H1 (cell line): ENCODE measurements around the gene CDCA4. TPM values are rescaled to one million over a fixed set of nuclear protein-coding genes. Genes with fewer than 3 reads are reported as not detected.

ENCODE experiments used
- CTCF ChIA-PET: fragments of 300-600 bp; sonication (Branson Sonifier 250); formaldehyde crosslinking; loops from one replicate; lab custom pipeline; 2021; ENCODE audit not compliant: partially characterized antibody; lab: Charles Lee
- POLR2A ChIA-PET: fragments of 300-600 bp; sonication (Branson Sonifier 250); formaldehyde crosslinking; loops from one replicate; lab custom pipeline; 2021; ENCODE audit warnings: inconsistent platforms; ENCODE audit not compliant: partially characterized antibody; lab: Charles Lee
- DNase-seq, 2 experiments: peaks; one replicate each; pipeline versions ENCODE4 v3.0.0 to v3.0.0-alpha.2; 2010 to 2022; ENCODE audit warnings: low spot score in 2 of 2, low read depth in 1 of 2, mixed read lengths in 1 of 2
- FAIRE-seq: peaks from 2 replicates; lab custom pipeline; 2011; peaks lifted over from hg19 to GRCh38; lab: Jason Lieb, UNC
- H2AFZ ChIP-seq: 2 replicates; pipeline ENCODE4 v1.8.1; 2012; ENCODE audit warnings: low read length, inconsistent platforms
- H2AK5ac ChIP-seq: 2 replicates; pipeline ENCODE4 v1.6.1; 2013; ENCODE audit warnings: low read depth, low read length
- H2BK120ac ChIP-seq: replicated peaks from 2 replicates; pipeline ENCODE3; 2013; ENCODE audit warnings: low read depth, low read length, inconsistent platforms
- H2BK12ac ChIP-seq: 2 replicates; pipeline ENCODE4 v1.6.1; 2013; ENCODE audit warnings: low read depth, low read length
- H2BK15ac ChIP-seq: 2 replicates; pipeline ENCODE4 v1.6.1; 2013; ENCODE audit warnings: low read length
- H2BK20ac ChIP-seq: 2 replicates; pipeline ENCODE4 v1.6.1; 2013; ENCODE audit warnings: low read length
- H2BK5ac ChIP-seq: 2 replicates; pipeline ENCODE4 v1.6.1; 2013; ENCODE audit warnings: low read depth, low read length
- H3K14ac ChIP-seq: 2 replicates; pipeline ENCODE4 v1.6.1; 2013; ENCODE audit warnings: inconsistent platforms; ENCODE audit not compliant: insufficient read length
- H3K18ac ChIP-seq: 2 replicates; pipeline ENCODE4 v1.6.1; 2013; ENCODE audit warnings: low read length; ENCODE audit errors: extremely low read depth
- H3K23ac ChIP-seq: 2 replicates; pipeline ENCODE4 v1.6.1; 2013; ENCODE audit warnings: inconsistent platforms; ENCODE audit not compliant: insufficient read length
- H3K23me2 ChIP-seq: 2 replicates; pipeline ENCODE4 v1.6.1; 2013; ENCODE audit warnings: low read depth, low read length
- H3K27ac ChIP-seq: 2 replicates; pipeline ENCODE4 v1.6.1; 2011; ENCODE audit warnings: low read depth, low read length, inconsistent platforms
- H3K27me3 ChIP-seq, 4 experiments: replicated peaks in 1 of 4; 1 replicate in 1 of 4; 2 replicates in 3 of 4; pipeline versions ENCODE4 v1.6.1 to v1.8.1; 2011 to 2013; ENCODE audit warnings: low read length in 3 of 4, mild to moderate bottlenecking in 3 of 4, inconsistent platforms in 2 of 4, mixed read lengths in 2 of 4, moderate library complexity in 1 of 4; ENCODE audit not compliant: control insufficient read depth in 3 of 4, insufficient read depth in 3 of 4; ENCODE audit errors: extremely low read depth in 1 of 4
- H3K36me3 ChIP-seq, 4 experiments: 2 replicates each; pipeline versions ENCODE4 v1.6.1 to v1.8.1; 2011 to 2013; ENCODE audit warnings: mild to moderate bottlenecking in 4 of 4, low read length in 3 of 4, moderate library complexity in 2 of 4, control low read depth in 1 of 4, inconsistent platforms in 1 of 4; ENCODE audit not compliant: insufficient read depth in 4 of 4, control insufficient read depth in 2 of 4
- H3K4ac ChIP-seq: replicated peaks from 2 replicates; pipeline ENCODE3; 2013; ENCODE audit warnings: low read length, low read depth, mixed read lengths, inconsistent platforms; ENCODE audit not compliant: insufficient read length
- H3K4me1 ChIP-seq, 4 experiments: replicated peaks in 1 of 4; 1 replicate in 1 of 4; 2 replicates in 3 of 4; pipeline versions ENCODE4 v1.6.1 to v1.8.1; 2011 to 2013; ENCODE audit warnings: low read length in 3 of 4, inconsistent platforms in 2 of 4, mixed read lengths in 1 of 4; ENCODE audit not compliant: insufficient read depth in 4 of 4, control insufficient read depth in 3 of 4
- H3K4me2 ChIP-seq, 2 experiments: 2 replicates each; pipeline versions ENCODE4 v1.6.1 to v1.8.1; 2011 to 2013; ENCODE audit warnings: low read depth in 2 of 2, low read length in 2 of 2, control low read depth in 1 of 2, inconsistent platforms in 1 of 2, mild to moderate bottlenecking in 1 of 2; ENCODE audit not compliant: insufficient read depth in 1 of 2
- H3K4me3 ChIP-seq, 4 experiments: fragments of 200-600, 300-600 bp in 1 of 4; sonication (generic), shearing (Covaris generic), sonication (Bioruptor Twin) in 1 of 4; 2 replicates each; pipeline versions ENCODE4 v1.5.1 to v1.8.1; 2011 to 2016; ENCODE audit warnings: low read length in 4 of 4, low read depth in 3 of 4, control low read depth in 2 of 4, inconsistent platforms in 2 of 4, mild to moderate bottlenecking in 2 of 4, mixed read lengths in 1 of 4, moderate library complexity in 1 of 4; ENCODE audit not compliant: insufficient read depth in 2 of 4; ENCODE audit errors: extremely low read depth in 1 of 4
- H3K56ac ChIP-seq: replicated peaks from 2 replicates; pipeline ENCODE3; 2013; ENCODE audit warnings: low read depth, mild to moderate bottlenecking, mixed read lengths, low read length, inconsistent platforms; ENCODE audit not compliant: insufficient read length
- H3K79me1 ChIP-seq: 2 replicates; pipeline ENCODE4 v1.6.1; 2013; ENCODE audit warnings: low read depth, low read length, control low read depth
- H3K79me2 ChIP-seq, 2 experiments: 2 replicates each; pipeline versions ENCODE4 v1.6.1 to v1.8.1; 2012 to 2013; ENCODE audit warnings: low read length in 2 of 2, mild to moderate bottlenecking in 2 of 2, inconsistent platforms in 1 of 2; ENCODE audit not compliant: insufficient read depth in 2 of 2, control insufficient read depth in 1 of 2
- H3K9ac ChIP-seq, 4 experiments: replicated peaks in 1 of 4; 1 replicate in 1 of 4; 2 replicates in 3 of 4; pipeline versions ENCODE4 v1.6.1 to v1.8.1; 2011 to 2013; ENCODE audit warnings: low read depth in 3 of 4, low read length in 3 of 4, control low read depth in 2 of 4, mild to moderate bottlenecking in 2 of 4, moderate library complexity in 2 of 4, inconsistent platforms in 1 of 4; ENCODE audit errors: extremely low read depth in 1 of 4
- H3K9me3 ChIP-seq, 2 experiments: 2 replicates each; pipeline versions ENCODE4 v1.6.1 to v1.8.1; 2012 to 2013; ENCODE audit warnings: mild to moderate bottlenecking in 2 of 2, moderate library complexity in 2 of 2, control low read depth in 1 of 2, inconsistent platforms in 1 of 2, low read depth in 1 of 2, low read length in 1 of 2, mixed read lengths in 1 of 2; ENCODE audit not compliant: insufficient read depth in 2 of 2
- H4K20me1 ChIP-seq, 2 experiments: replicated peaks in 1 of 2; 2 replicates each; pipeline versions ENCODE3 to v1.8.1; 2011 to 2013; ENCODE audit warnings: inconsistent platforms in 2 of 2, low read length in 2 of 2, mild to moderate bottlenecking in 1 of 2; ENCODE audit not compliant: insufficient read depth in 2 of 2, control insufficient read depth in 1 of 2
- H4K5ac ChIP-seq: 2 replicates; pipeline ENCODE4 v1.6.1; 2013; ENCODE audit warnings: low read length, low read depth, mixed read lengths, inconsistent platforms; ENCODE audit not compliant: insufficient read length
- H4K8ac ChIP-seq: 2 replicates; pipeline ENCODE4 v1.8.0; 2013; ENCODE audit warnings: mild to moderate bottlenecking, moderate library complexity, low read length, inconsistent platforms; ENCODE audit not compliant: insufficient read depth; ENCODE audit errors: extremely low read depth
- H4K91ac ChIP-seq: replicated peaks from 2 replicates; pipeline ENCODE3; 2013; ENCODE audit warnings: low read length, mixed read lengths, inconsistent platforms; ENCODE audit not compliant: insufficient read length
- JUND ChIP-seq: IDR thresholded peaks from 2 replicates; pipeline ENCODE4 v1.6.1; 2011; ENCODE audit warnings: mild to moderate bottlenecking, improper control_type of control experiment, low read length
- RFX5 ChIP-seq: IDR thresholded peaks from 2 replicates; pipeline ENCODE4 v1.6.1; 2011; ENCODE audit warnings: low read depth, low read length, improper control_type of control experiment, borderline replicate concordance
- RXRA ChIP-seq: IDR thresholded peaks from 2 replicates; pipeline ENCODE4 v1.6.1; 2011; ENCODE audit warnings: low read depth, mild to moderate bottlenecking, low read length, moderate library complexity; ENCODE audit not compliant: insufficient read depth
- SRF ChIP-seq: IDR thresholded peaks from 2 replicates; pipeline ENCODE4 v1.6.1; 2011; ENCODE audit warnings: mild to moderate bottlenecking, low read depth, low read length, moderate library complexity
- TAF7 ChIP-seq: optimal IDR thresholded peaks from 2 replicates; pipeline ENCODE3; 2011; ENCODE audit warnings: low read depth, mild to moderate bottlenecking, inconsistent platforms, low read length, moderate library complexity, borderline replicate concordance
- WGBS, 2 experiments: shearing (Covaris generic) in 1 of 2; methylation state at CpG; one replicate each; pipeline versions ENCODE4 v1.1.6 to v1.1.7; 2013 to 2015; ENCODE audit warnings: low lambda C conversion rate in 2 of 2, mixed read lengths in 2 of 2, inconsistent platforms in 1 of 2, low coverage in 1 of 2, missing lambda C conversion rate in 1 of 2; ENCODE audit not compliant: insufficient replicate concordance in 2 of 2, insufficient coverage in 1 of 2, insufficient read length in 1 of 2; ENCODE audit errors: extremely low coverage in 1 of 2, missing lambda C conversion rate in 1 of 2; 5-methylcytosine and 5-hydroxymethylcytosine counted together
- polyA plus RNA-seq, 7 experiments: library from polyadenylated mRNA; depleted of rRNA in 3 of 7; stranded (reverse) in 5 of 7; unstranded in 2 of 7; fragments of >200 nt in 5 of 7; fragments of 200-250 nt in 2 of 7; gene quantifications; 1 replicate in 5 of 7; 2 replicates in 1 of 7; 4 replicates in 1 of 7; pipeline versions ENCODE4 v1.2.1 to v1.2.3, GENCODE V29; 2011 to 2013; ENCODE audit warnings: missing spikeins in 2 of 7, mixed read lengths in 2 of 7
- total RNA-seq: library from RNA; stranded (reverse); fragmentation: NEBNext Ultra II Directional; extraction: Animal tissue kit (Norgen Biotek cat#: 25700); gene quantifications from 2 replicates; pipeline ENCODE4 v1.2.1, GENCODE V29; 2021
- TF ChIP-seq, protein P1 (sequence below): IDR thresholded peaks from 2 replicates; pipeline ENCODE4 v1.6.1; 2012; ENCODE audit warnings: inconsistent platforms

Gene CDCA4
- total and polyA plus RNA-seq, 2 of the 8 experiments (the other 6 are each of a cell fraction or from before 2014, with no cell fraction given), result 49.9 to 62.4 TPM

DNA sequence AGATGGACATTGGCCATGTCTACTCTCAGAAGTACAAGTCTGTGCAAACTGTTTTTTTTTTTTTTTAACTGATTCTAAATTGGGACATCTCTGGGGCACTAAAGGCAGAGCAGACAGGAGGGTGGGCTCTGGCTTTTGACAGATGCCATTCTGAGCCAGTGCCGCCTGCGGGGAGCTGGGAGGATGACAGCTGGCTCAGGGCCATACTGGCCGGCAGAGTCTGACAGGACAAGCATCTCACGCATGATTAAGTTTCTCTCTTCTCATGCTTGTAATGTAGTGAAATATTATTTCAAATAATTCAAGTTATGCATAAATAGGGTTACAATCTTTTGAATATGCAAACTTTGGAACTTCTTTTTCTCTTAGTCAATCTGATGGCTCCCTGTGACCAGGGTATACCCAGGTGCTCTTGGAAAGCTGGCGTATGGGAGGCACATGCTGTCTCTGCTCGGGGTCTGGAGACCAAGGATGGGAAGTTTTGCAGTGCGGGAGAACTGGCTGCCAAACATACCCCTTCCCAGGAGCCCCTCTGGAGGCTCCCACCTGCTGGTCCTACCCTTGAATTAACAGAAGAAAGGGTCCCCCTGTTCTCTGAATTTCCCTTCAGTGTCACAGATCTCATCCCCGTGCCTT is 7.6 kb downstream of the CDCA4 start:
- Histone ChIP-seq H3K23me2 (no peaks in the 10 kb centered on the region), H2AK5ac (no peak overlapping the region), H2BK15ac (no peak overlapping the region), H2AFZ (no peak overlapping the region), H4K8ac (no peak overlapping the region), H3K9me3 (no peaks in the 10 kb centered on the region), H3K18ac (no peak overlapping the region), H4K5ac (no peak overlapping the region), H3K4ac (no peak overlapping the region), H3K36me3 (peaks cover 10 to 38% (median 23%) of the 10 kb centered on the region in 4 experiments; a peak in 7 of 8 replicates), H3K9ac (no peak overlapping the region), H3K79me2 (peaks cover 54 to 81% of the 10 kb centered on the region in 2 experiments), H4K91ac (no peak overlapping the region), H3K4me2 (no peak overlapping the region), H2BK5ac (no peak overlapping the region), H2BK20ac (no peak overlapping the region), H3K27ac (no peak overlapping the region), H3K4me3 (no peak overlapping the region), H2BK120ac (no peak overlapping the region), H3K79me1 (peaks cover 15% of the 10 kb centered on the region), H3K23ac (no peak overlapping the region), H2BK12ac (no peak overlapping the region), H3K14ac (no peak overlapping the region), H3K56ac (no peak overlapping the region), H4K20me1 (peaks cover 43 to 68% of the 10 kb centered on the region in 2 experiments), H3K27me3 (no peaks in the 10 kb centered on the region), H3K4me1 (peaks cover 4 to 10% (median 7%) of the 10 kb centered on the region in 4 experiments; a peak in 5 of 7 replicates)
- DNase-seq, result no peak
- FAIRE-seq, result no peak
- POLR2A ChIA-PET, result interaction anchor here (0.6 to 1.7 kb wide), 4 partner anchors 12 to 166 kb away, joined by 3 to 4 read pairs (median 3); no protein-coding TSS in a partner anchor
- CTCF ChIA-PET, result interaction anchor here (1.0 to 2.7 kb wide), 6 partner anchors 13 to 142 kb away, joined by 3 to 10 read pairs (median 5); no protein-coding TSS in a partner anchor
- WGBS, 2 experiments, result 64% methylated on average over 8 of the region's 8 CpGs; no CpG with 5 or more reads in 1 of the 2 experiments
- TF ChIP-seq JUND (no peak), TAF7 (no peak), RFX5 (no peak), SRF (no peak), RXRA (no peak)
- TF ChIP-seq, protein P1, sequence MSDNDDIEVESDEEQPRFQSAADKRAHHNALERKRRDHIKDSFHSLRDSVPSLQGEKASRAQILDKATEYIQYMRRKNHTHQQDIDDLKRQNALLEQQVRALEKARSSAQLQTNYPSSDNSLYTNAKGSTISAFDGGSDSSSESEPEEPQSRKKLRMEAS, result no peak
